GM13976 (cell line): ENCODE measurements around the gene PGC.

Source experiments
- DNase-seq: peaks from one replicate; pipeline ENCODE4 v3.0.0; 2012; ENCODE audit warnings: low spot score
- in situ Hi-C: fragments of 300-500 bp; cut with MboI; formaldehyde crosslinking; loops from one replicate; pipeline ENCODE4 v1.12.0; 2022; ENCODE audit warnings: low sequenced_read_pairs, mixed read lengths, inconsistent platforms; ENCODE audit not compliant: unreplicated experiment
- TF ChIP-seq, protein P1 (sequence below): IDR thresholded peaks from 2 replicates; pipeline ENCODE4 v1.5.1; 2012; ENCODE audit warnings: borderline replicate concordance, mild to moderate bottlenecking; ENCODE audit not compliant: insufficient read depth; ENCODE audit errors: extremely low read depth, missing control alignments, control extremely low read depth

The PGC gene

DNA sequence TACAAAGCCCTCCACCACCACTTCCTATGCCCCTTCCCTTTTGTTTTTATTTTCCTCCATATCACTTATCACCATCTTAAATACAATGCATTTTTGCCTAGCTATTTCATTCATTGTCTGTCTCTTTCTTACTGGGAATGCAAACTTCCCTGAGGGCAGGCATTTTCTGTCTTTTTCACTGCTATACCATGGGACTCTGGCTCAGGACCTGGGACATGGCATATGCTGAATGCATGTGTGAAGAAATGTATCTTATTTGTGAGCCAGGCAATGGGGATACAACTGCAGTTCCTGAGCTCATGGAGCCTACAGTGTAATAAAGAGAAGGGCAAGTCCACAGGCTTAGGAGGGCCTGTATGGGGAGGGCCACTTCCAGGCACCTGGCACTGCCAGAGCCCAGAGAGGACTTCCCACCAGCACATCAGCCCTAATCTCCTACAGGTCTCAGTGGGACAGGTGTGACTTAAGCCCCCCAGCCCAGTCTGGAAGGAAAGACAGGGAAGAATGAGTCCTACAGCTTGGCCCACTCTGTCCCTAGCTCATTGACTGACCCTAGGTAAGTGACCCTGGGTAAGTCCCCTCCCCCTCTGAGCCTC lies 55.0 kb downstream of the PGC start:
- in situ Hi-C loops = no loop called here
- TF ChIP-seq, protein P1, sequence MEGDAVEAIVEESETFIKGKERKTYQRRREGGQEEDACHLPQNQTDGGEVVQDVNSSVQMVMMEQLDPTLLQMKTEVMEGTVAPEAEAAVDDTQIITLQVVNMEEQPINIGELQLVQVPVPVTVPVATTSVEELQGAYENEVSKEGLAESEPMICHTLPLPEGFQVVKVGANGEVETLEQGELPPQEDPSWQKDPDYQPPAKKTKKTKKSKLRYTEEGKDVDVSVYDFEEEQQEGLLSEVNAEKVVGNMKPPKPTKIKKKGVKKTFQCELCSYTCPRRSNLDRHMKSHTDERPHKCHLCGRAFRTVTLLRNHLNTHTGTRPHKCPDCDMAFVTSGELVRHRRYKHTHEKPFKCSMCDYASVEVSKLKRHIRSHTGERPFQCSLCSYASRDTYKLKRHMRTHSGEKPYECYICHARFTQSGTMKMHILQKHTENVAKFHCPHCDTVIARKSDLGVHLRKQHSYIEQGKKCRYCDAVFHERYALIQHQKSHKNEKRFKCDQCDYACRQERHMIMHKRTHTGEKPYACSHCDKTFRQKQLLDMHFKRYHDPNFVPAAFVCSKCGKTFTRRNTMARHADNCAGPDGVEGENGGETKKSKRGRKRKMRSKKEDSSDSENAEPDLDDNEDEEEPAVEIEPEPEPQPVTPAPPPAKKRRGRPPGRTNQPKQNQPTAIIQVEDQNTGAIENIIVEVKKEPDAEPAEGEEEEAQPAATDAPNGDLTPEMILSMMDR = no peak

DNA sequence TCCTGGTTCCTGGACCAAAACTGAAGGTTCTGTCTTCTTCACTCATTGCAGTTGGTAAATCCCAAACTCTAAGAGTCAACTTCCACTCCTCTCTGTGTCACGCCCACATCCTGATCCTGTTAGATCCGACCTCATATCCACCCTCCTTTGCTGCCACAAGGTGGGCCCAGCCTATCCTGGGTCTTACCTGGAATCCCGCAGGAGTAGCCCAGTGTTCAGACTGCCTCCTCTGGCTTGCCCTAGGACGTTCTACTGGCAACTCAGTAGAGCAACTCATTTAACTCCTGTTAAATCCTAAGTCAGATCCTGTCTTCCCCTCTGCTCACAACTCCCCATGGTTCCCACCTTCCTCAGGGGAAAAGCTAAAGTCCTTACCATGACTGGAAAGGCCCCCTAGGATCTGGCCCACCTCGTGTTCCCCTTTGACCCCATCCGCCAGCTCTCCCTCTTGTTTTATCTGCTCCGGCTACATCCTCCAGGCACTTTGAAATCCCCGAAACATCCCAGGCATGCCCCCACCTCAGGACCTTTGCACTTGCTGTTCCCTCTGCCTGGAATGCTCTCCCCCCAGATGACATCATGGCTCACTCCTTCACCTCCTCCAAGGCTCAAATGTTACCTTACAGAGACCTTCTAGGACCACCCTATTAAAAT lies 55.6 kb downstream of the PGC start:
- in situ Hi-C loops = no loop called here

More for the DNA sequence above, 55.0 kb downstream of the PGC start:
- no peak for DNase-seq

DNA sequence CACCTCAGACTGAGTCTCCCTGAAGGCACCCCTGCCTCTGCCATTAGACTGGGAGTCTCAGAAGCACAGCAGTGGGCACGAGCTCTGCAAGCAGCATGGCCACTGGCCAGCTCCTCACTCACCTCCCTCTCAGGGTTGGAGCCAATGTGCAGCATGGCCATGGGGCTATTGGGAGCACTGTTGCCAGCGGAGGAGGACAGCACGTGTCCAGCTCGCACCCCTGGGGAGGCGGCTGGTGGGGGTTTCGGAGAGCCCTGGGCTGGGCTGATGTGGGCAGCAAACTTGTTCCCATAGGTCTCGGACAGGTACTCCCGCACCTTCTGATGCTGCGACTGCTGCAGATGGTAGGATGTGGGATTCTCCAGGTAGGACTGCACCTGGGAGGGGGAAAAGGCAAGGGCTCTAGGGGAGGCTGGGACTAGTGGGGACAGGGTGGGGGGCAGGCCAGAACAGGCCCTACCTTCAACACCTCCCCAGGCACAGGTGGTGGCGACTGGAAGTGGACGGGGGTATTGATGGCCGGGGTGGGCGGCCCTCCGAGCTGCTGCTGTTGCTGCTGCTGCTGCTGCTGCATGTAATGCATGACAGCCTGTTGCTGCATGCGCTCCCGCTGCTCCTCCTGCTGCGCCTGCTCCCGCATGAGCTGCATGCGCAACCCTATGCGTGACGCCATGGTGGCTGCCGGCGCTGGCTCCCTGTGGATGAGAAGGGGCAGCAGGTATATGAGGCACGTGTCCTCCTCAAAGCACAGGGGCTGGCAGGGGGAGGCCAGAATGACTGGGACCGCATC lies 56.5 kb downstream of the PGC start:
- no peak for DNase-seq
- in situ Hi-C loops = no loop called here
- TF ChIP-seq, protein P1 = no peak

More for the DNA sequence above, 55.6 kb downstream of the PGC start:
- DNase-seq = no peak
- TF ChIP-seq, protein P1 = no peak

DNA sequence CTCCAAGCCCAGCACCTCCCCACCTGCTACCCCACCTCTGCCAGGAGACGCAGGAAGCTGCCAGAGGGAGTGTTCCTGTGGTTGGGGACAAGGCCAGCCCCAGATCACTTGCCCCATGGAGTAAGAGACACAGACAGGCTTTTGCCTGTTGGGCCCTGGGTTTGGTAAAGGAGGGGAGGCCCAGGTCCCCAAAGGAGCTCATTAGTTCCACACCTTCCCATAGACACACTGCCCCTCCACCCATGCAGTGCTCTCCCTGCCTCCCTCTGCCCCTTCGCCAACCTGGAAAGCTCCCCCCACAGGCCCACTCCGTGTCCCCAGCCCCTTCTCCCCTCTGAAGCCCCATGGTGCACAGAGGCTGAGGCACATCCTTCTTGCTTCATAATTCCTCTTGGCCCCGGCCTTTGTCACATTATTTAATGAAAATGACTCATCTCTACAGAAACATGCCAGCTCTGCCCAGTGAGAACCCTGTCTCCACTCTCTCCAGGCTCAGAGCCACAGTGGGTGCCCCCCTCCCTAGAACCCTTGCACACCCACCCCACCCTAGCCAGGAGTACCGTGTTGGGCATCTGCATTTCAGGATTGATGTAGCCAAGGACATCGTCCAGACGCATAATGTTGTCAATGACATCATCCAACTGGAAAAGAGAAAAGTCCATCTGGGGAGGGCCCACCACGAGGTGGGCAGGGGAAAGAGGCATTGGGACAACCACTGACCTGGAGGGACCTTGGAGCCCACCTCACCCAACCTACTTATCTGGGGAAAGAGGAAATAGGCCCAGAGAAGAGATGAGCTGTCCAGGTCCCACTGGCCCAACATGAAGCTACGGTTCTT lies 57.8 kb downstream of the PGC start:
- DNase-seq = no peak
- in situ Hi-C loops = no loop called here
- TF ChIP-seq, protein P1 = no peak

DNA sequence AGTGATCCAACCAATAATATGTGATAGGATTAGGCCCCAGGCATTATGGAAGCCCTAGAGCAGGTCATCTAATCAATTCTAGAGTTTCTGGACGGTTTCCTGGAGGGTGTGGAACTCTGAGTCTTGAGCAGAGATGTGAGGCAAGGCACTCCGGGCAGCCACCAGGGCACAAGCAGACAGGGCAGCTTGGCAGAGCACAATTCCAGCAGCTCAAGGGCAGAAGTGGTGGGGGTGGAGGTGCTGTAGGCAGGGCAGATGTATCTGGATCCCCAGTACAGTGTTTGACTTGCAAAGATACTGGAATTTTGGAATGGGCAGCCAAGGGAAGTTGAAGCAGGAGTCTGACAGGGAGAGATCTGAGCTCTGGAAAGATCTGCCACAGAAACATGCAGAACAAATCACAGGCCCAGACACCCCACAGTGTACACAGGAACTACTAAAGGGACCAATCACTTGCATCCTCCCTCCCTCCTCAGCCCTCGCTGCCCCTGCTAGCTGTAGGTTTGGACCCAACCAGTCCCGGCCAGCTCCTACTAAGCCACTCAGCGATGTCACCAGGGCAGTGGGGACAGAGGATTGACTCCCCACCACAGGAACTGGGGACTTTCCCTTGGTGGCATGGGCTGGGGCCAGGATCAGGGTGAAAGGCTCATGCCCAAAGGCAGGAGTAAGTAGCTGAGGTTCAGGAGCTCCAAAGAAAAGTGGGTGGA lies 58.8 kb downstream of the PGC start:
- TF ChIP-seq, protein P1 = no peak
- in situ Hi-C loops = no loop called here
- no peak for DNase-seq

DNA sequence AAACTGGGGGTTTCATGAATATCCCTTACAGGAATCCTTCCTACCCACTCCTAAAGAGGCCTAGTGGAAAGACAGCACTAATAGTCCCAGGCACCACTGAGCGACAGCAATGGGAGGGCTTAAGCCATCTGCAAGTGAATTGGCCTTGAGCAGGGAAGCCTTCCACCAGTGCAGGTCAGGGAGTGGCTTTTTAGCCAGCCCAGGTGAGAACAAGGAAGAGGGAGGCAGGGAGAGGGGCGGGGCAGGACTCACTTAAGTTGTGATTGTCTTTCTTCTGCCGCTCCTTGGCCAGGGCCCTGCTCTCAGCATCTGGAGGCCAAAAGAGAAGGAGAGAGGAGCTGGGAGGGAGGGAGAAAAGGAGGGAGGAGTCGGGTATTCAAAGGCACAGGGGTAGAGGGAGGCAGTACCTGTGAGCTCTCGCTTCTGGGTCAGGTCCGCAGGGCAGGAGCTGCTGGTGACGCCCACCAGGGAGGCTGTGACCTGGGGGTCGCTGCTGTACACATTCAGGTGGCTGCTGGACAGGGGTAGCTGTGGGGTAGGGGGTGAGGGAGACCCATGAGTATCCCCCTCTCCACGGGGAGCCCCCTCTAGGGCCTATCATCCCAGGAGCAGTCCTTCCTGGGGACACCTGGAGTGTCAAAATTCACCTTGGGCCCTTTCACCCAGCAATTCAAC lies 59.6 kb downstream of the PGC start:
- DNase-seq = no peak
- TF ChIP-seq, protein P1 = no peak
- in situ Hi-C loops = no loop called here
